GM19351 (cell line): ENCODE measurements around the gene MUC4.
"Not testable (repeated sequence)": the region's sequence is repeated elsewhere in the genome, so short reads cannot be mapped to it uniquely, and the experiment has no call there.

ENCODE experiments used
- ATAC-seq: cut with Tn5 transposase; IDR thresholded peaks from one replicate; pipeline ENCODE4 v1.9.1; 2021; ENCODE audit warnings: mild to moderate bottlenecking, moderate library complexity; ENCODE audit not compliant: unreplicated experiment

MUC4 gene

DNA sequence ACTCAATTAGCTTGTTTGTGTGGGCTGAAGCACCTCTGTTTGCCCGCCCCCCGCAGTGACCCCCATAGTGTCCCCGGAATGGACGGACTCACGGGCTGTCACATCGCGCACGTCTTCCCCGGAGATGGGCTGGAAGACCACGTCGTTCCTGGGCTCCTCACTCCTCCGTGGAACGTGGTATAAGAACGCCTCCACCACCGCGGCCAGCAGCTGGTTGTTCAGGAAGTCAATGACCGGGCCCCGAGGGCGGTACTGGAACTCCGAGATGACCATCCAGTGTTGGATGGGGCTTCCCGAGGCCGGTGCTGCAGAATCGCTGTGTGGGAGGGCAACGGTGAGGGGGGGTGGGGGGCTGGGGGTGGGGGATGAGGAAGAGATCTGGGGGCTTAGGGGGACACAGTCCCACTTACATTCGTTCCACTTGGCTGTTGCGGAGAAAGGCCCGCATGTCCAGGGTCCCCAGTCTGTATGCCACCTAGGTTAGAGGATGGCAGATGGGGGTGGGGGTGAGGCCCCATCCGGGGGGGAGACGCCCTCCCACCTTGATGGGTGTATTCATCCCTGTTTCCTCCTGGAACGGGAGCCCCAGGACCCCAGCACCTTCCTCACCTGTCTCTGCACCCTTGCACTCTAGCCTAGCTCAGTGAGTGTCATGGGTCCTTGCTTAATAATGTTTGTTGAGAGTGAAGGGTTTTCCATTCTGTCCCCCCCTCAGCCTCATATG, 60.8 kb downstream of the MUC4 start:
- no peak for ATAC-seq

DNA sequence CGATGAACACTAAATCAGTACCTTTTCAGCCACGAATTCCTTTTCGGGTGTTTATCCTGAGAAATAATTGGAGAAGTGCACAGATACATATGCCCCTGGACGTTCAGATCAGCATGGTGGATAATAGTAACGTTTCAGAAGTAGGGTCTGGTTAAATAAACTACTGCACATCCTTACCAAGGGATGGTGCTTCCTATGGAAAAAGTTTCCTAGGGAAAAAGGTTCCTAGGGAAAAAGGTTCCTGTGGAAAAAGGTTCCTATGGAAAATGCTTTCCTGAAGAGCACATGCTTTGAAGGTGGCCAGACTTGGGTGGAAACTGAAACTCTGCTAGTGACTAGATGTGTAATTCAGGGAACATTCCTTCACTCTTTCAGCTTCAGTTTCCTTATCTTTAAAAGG, 62.6 kb downstream of the MUC4 start:
- ATAC-seq: not testable (repeated sequence)

DNA sequence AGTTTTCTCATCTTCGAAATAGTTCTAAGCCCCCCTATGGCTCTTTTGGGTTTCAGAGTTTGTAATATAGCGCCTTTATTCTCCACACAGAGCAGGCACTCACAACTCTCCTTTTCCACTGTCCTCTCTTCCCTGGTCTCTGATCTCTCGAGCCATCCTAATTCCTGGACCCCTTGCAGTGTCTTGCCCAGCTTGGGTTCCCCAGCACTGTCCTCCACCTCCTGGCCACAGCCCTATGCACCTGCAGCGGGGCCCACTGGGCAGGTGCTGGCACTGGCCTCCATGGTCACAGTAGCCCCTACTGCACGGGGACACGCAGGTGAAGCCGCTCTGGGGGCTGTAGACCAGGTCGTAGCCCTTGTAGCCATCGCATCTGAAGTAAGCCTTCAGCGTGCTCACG, 63.1 kb downstream of the MUC4 start:
- no peak for ATAC-seq

DNA sequence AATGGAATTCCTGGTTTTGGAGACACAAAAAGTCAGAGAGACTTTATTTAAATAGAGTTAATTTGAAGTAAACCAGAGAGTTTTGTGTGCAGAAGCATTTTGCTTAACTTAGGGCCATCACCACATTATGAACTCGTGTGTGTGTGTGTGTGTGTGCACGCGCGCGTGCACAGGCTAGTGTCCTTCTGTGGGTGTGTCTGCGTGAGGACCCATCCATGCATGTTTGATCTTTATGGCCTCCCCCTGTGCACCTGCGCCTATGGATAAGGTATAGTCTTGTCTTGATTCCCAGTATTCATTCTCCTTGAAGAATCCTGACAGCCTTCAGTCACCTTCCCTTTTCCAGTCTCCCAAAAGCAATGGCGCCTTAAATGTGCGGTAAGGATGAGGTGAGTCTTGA, 65.0 kb downstream of the MUC4 start:
- ATAC-seq: no peak

DNA sequence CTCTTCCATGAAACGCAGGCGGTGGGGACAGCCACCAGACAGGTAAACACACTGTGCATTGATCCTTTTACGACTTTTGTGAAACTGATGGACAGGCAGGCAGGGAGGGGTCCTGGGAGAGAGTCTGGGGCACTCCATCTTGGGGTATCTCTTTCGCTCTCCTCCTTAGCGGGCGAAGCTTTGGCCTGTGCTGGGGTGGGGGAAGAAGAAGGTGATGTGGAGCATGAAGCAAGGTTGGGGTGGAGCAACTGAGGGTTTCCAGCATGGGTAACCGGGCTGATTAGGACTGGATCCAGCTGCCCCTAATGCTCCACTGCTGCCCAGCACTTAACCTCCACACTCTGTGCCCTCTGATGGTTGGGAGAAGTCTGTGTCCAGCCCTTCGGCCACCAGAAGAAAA, 65.4 kb downstream of the MUC4 start:
- ATAC-seq: no peak

DNA sequence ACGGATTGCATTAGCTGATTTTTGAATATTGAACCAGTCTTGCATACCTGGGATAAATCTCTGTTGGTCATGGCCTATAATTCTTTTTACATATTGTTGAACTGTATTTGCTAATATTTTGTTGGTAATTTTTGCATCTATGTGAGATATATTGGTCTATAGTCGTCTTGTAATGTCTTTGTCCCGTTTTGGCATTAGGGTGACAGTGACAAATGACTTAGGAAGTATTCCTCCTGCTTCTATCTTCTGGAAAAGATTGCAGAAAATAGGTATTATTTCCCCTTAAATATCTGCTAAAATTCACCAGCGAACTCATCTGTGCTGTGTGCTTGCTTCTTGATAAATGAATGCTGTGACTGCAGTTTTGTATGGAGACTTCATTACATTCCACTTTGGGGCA, 67.3 kb downstream of the MUC4 start:
- ATAC-seq: no peak

DNA sequence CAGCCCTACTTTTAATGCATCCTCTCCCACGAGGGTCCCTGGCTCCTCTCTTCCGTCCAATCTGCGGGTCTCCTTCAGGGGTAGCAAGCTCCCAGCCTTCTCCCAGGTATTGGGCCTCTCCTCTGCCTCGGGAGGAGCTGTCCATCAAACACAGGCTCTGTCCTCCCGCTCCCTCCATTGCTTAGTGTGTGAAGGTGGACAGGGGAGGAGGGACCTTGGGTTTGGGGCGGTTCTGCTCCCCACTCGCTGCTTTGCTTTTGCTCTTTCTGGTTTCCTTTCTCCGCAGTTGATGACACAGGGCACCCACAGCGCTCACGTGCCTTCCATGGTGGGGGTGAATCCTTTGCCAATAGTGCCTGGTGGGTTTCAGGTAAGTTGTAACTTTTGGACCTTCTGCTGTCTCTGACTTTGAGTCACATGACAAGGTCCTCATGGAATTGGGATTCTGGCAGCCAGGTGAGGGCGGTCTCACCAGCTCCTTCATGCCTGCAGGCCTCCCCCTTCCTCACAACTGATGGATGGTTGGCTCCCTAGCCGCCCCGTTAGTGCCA, 72.1 kb downstream of the MUC4 start:
- ATAC-seq: no peak

DNA sequence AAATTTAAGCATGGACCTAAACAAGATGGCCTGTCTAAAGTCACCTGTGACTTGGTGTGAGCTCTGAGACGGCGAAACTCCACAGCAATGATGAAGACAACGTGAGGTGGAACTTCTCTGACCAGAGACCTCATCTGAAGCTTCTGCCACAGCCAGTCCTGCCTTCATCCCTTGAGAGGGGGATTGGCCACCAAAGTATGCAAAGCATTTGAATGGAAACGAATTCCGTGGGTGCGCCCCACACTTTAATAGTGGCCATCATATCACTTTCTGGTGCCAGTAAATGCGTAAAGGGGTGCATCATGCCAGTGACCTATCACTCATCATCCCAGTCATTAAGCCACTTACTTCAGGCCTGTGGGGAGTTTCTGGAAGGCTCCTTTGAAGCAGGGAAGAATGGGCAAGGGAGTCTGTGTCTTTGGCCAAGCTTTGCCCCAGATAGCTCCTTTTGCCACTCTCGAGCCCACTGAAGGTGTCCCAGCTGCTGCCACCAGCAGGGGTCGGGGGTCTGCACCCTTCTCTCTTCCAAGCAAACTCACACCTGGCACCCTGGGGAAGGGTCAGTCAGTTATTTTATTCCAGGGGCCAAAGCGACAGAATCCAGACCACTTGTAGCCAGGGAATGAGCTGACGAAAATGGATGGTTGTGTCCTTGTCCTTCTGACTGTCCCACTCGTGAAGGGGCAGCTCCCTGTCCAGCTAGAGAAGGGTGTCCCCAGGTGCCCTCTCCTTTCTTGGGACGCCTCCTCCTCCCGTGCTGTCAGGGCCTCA, 73.3 kb downstream of the MUC4 start:
- no peak for ATAC-seq

DNA sequence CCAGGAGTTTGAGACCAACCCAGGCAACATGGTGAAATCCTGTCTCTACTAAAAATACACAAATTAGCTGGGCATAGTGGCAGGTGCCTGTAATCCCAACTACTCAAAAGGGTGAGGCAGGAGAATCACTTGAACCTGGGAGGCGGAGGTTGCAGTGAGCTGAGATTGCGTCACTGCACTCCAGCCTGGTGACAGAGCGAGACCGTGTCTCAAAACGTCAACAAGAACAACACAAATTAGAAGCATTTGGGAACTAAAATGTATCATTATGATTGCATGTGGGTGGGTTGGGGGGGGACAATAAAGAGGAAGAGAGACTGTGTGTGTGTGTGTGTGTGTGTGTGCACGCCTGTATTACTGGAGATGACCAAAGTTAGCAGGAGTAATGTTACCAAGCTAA, 73.9 kb downstream of the MUC4 start:
- not testable (repeated sequence) for ATAC-seq

DNA sequence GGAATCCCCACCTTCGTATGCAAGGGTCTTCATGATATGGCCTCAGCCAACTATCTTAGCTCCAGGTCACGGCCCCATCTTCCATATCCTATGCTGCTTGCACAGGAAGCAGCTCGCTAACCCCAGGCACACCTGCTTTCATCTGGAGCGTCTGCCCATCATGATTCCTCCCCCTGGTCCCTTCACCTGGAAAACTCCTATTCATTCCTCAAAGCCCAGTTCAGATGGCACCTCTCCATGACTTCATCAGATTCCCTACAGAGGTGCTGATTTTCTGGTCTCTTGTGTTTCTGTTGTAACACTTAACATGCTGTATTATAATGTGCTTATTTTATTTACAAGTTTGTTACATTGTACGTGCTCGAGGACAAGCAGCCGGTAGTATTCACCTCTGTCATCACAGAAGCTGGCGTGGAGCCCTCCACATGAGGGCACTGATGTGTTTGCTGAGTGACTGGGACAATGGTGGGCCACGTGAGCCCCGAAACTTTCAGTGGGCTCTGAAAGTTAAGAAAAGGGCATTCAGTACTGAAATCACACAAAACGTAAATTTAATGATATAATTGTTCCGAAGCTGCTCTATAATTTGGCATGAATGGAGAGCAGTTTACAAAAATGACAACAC, 74.8 kb downstream of the MUC4 start:
- ATAC-seq: no peak

DNA sequence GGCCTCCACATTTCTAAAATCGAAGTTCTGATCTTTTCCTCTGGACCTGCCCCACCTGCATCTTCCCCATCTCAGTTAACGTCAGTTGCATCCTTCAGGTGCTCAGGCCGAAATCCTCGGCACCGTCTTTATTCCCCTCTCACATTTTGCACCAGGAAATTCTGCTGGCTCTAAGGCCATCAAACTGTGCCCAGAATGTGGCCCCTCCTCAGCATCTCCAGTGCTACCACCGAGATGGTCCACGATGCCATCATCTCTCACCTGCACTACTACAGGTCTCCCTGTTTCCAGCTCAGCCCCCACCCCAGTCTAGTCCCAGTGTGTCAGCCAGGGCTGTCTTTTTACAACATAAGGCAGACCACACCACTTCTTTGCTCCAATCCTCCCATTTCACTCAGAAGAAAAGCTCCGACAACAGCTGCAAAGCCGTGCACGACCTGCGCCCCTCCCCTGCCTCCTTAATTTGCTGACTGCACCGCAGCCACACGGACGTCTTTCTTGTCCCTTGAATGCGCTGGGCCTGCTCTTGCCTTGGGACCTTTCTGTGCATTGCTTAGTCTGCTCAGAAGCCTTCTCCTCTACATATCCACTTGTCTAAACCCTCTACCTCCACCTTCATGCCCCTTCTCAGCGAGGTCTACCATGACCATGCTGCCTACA, 76.6 kb downstream of the MUC4 start:
- no peak for ATAC-seq

DNA sequence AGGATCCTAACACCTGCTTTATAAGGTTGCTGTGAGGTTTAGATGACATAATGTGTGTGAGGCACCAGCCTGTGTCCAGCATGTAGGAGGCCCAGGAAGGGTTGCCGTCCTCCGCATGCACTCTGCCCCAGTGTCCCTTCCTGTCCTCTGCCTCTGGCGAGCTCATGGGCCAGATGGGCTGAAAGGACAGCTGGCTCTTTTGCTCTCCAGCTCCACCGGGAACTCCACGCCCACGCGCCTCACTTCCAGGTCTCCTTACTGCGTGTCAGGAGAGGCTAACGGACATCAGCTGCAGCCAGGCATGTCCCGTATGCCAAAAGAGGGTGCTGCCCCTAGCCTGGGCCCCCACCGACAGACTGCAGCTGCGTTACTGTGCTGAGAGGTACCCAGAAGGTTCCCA, 78.8 kb downstream of the MUC4 start:
- no peak for ATAC-seq

DNA sequence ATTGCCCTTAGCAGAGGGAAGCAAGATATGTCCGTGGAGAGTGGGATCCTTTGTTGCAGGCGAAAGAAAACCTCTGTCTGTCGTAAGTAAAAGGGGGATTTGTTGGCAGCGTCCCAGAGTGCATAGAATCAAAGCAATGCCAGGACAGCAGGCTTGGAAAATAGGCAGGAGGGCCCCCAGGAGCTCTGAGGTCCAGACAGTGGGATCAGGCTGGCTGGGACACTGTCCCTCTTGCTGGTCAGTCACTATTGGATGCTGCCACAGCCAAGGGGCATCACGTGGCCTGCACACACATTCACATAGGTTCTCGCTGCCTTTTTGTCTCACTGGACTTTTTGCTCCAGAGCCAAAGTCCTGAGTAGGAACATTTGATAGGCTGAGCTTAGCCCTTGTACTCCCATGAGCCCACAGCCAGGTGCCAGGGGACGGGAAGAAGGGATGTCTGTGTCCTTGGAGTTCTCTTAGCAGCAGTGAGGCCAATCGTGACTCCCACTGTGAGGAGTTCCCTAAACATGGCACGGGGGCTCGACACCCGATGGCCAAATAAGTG, 80.3 kb downstream of the MUC4 start:
- ATAC-seq: no peak

DNA sequence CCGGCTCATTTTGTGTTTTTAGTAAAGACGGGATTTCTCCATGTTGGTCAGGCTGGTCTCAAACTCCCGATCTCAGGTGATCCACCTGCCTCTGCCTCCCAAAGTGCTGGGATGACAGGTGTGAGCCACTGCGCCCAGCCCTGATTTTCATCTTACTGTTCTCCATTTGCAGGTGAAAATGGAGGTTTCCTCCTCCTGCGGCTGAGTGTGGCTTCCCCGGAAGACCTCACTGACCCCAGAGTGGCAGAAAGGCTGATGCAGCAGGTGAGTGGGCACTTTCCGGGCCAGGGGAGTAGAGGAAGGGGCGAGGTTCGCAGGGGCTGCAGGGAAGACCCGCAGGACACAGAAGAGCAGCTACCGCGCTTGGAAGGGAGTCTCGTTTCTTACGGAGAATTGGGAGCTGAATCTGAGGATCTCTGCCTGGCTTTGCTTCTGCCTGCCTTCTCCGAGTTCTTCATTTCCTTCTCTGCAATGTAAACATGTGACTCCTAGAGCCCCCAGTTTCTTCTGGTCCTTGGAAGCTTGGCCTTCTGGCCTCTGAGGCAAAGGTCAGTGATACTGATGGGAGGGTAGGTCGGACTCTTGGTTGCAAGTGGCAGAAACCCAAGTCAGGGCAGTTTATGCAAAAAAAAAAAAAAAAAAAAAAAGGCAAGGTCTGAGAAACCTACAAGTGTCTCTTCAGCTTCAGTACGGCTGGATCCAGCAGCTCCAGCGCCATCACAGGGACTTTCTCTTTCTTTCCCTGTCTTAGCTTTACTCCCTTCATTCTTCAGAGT, 82.1 kb downstream of the MUC4 start:
- no peak for ATAC-seq

DNA sequence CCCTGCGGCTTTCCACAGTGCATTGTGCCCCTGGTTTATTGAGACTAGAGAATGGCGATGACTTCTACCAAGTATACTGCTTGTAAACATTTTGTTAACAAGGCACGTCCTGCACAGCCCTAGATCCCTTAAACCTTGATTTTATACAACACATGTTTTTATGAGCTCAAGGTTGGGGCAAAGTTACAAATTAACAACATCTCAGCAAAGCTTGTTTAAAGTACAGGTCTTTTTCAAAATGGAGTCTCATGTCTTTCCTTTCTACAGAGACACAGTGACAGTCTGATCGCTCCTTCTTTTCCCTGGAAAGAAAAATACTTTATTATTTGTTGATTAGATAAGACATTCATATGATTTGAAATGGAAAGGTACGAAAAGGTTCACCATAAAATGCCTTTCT, 82.9 kb downstream of the MUC4 start:
- not testable (repeated sequence) for ATAC-seq

DNA sequence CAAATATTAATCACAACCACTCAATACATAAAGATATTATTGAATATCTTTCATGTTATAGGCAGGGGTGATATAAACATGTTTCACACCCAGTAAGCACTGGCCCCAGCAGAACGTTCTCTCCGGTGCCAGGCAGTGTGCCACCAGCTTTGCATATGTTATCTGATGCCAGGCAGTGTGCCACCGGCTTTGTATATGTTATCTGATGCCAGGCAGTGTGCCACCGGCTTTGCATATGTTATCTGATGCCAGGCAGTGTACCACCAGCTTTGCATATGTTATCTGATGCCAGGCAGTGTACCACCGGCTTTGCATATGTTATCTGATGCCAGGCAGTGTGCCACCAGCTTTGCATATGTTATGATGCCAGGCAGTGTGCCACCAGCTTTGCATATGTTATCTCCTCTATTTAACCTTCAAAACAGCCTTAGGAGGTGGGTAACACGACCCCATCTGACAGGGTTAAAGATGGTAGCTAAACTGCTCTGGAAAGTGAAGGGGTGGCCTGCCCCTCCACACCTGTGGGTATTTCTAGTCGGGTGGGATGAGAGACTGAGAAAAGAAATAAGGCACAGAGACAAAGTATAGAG, 84.0 kb downstream of the MUC4 start:
- no peak for ATAC-seq

DNA sequence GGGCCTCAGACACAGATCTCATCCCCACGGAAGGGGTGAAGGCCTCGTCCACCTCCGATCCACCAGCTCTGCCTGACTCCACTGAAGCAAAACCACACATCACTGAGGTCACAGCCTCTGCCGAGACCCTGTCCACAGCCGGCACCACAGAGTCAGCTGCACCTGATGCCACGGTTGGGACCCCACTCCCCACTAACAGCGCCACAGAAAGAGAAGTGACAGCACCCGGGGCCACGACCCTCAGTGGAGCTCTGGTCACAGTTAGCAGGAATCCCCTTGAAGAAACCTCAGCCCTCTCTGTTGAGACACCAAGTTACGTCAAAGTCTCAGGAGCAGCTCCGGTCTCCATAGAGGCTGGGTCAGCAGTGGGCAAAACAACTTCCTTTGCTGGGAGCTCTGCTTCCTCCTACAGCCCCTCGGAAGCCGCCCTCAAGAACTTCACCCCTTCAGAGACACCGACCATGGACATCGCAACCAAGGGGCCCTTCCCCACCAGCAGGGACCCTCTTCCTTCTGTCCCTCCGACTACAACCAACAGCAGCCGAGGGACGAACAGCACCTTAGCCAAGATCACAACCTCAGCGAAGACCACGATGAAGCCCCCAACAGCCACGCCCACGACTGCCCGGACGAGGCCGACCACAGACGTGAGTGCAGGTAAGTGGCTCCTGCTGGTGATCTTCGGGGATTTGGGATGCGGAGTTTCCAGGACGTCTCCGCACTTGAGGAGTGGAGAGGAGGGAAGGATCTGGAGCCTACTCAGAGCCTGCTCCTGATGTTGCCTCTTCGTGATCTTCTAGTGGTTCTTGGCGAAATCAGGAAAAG, 85.6 kb downstream of the MUC4 start:
- ATAC-seq: not testable (repeated sequence)

DNA sequence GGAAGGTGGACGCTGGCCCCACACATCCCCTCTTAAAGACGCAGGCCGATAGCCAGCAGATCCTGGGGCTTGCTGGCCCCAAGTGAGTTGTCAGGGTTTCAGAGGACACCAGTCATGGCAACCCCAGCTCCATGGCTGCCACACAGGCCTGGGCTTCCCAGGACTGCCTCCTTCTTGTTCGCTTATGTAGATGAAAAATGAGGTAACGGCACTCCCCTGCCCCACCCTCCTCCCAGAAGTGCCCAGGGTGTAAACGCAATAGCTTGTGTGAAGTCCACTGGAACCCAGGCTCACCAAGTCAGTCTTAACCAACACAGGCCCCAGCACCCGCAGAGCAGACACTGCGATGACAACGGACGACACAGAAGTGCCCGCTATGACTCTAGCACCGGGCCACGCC, 87.4 kb downstream of the MUC4 start:
- not testable (repeated sequence) for ATAC-seq

DNA sequence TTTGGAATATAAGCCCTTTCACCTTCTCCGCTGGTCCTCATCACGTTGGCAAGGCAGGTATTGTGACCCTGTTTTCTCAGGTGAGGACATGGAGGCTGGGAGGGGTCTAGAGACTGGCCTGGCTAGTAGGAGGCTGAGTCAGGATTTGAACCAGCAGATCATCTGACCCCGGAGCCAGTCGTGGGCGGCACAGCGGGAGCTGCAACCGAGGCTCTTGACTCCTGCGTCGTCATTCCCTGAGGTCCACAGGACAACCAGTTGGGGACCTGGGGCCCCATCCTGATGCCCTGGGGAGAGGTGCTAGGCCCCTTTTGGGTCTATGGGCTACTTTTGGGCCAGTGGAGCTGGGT, 88.8 kb downstream of the MUC4 start:
- not testable (repeated sequence) for ATAC-seq
